ENCODE data around the gene CD33.
"Not testable (repeated sequence)": the region's sequence is repeated elsewhere in the genome, so short reads cannot be mapped to it uniquely, and the experiment has no call there.

CD33 gene

DNA sequence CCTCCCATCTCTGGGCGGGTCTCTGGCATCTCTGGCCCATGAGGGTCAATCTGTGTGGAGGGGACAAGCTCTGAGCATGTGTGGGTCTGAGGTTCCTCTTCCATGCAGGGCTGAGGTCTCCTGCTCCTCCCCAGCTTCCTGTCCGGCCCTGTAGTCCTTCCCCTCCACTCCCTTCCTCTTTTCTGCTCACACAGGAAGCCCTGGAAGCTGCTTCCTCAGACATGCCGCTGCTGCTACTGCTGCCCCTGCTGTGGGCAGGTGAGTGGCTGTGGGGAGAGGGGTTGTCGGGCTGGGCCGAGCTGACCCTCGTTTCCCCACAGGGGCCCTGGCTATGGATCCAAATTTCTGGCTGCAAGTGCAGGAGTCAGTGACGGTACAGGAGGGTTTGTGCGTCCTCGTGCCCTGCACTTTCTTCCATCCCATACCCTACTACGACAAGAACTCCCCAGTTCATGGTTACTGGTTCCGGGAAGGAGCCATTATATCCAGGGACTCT is at the start of gene CD33:
Gene CD33, plus strand, starts transcription at position 183 of the 496 bp plus-strand sequence. Its CDS starts 39 bp downstream, at position 222.
- not testable (repeated sequence) for DNase-seq (ENCODE audit: low read depth)

DNA sequence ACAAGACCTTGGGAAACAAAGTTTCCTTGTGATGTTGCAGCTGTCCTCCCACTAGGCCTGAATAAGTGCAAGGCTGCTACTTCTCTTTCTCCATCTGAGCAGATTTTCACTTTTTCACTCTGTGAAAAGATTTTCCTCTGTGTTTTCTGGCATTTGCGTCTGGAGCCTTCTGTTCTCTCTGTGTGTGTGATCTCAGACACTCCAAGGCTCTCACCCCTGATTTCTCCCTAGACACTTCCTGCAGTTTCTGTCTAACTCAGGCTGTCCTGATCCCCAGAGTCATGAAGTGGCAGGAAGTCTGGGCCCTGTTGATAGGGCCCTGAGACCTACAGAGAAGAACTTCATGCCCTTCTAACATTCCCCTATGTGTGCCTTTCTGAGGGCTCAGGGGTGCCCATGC is 45.6 kb upstream of the CD33 start:
- DNase-seq (ENCODE audit: low read depth) = no peak

- no peak for DNase-seq (ENCODE audit: low read depth)
Measured at GRCh38 chr19:51181377-51181912, 43.4 kb upstream of the CD33 start.

DNA sequence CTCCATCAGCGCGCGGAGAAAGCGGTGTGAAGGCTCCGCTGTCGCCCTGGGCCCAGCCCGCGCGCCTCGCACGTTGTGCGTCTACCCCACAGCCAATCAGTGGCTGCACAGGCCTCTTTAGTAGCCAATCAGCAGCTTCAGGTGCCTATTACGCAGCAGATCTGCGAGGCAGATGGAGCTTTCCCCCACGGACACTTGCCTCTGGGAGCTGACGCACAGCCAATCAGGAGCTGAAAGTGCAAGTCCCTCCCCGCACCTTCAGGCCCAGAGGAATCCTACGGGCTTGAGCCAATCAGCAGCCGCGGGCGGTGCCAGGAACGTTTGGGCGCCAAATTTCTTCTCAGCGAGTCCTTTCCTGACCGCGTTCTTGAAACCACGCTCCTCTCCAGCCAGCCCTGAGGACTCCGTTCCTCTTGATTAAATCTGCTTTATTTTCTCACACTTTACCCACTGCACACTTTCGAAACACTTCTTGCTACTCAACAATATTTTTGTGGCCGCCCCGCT is 42.9 kb upstream of the CD33 start:
- no peak for DNase-seq (ENCODE audit: low read depth)

- no peak for DNase-seq (ENCODE audit: low read depth)
Measured at GRCh38 chr19:51183629-51184028, 41.3 kb upstream of the CD33 start.

DNA sequence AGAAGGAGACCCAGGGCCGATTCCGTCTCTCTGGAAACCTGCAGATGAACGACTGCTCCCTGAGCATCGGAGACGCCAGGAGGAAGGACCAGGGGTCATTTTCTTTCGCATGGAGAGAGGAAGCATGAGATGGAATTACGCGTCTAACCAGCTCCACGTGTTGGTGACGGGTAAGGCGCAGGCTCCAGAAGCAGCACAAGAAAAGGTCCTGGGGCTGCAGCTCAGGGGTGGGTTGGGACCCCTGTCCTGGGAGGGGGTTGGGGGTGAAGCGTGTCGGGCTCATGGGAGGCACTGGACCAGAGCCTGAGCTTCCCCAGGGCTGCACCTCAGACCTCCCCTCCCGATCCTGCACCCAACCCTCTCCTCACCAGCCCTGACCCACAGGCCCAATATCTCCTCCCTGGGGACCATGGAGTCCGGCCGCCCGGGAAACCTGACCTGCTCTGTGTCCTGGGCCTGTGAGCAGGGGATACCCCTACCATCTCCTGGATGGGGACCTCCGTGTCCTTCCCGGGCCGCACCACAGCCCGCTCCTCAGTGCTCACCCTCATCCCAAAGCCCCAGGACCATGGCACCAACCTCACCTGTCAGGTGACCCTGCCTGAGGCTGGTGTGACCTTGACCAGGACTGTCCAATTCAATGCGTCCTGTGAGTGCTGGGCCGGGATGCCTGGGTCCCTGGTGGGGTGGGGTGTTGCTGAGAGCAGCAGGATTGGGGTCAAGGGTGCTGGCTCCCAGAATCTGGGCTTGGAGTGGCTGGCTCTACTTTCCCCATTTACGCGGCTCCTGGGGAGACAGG is 39.6 kb upstream of the CD33 start:
- DNase-seq (ENCODE audit: low read depth) = no peak

- no peak for DNase-seq (ENCODE audit: low read depth)
Measured at GRCh38 chr19:51185868-51186215, 39.0 kb upstream of the CD33 start.

GRCh38 chr19:51186323-51186722 is 38.6 kb upstream of the CD33 start:
- no peak for DNase-seq (ENCODE audit: low read depth)

GRCh38 chr19:51187395-51188226 is 37.3 kb upstream of the CD33 start:
- DNase-seq (ENCODE audit: low read depth) = no peak

GRCh38 chr19:51188227-51188559 is 36.7 kb upstream of the CD33 start:
- DNase-seq (ENCODE audit: low read depth) = no peak

GRCh38 chr19:51192689-51193088 is 32.2 kb upstream of the CD33 start:
- DNase-seq (ENCODE audit: low read depth) = no peak

DNA sequence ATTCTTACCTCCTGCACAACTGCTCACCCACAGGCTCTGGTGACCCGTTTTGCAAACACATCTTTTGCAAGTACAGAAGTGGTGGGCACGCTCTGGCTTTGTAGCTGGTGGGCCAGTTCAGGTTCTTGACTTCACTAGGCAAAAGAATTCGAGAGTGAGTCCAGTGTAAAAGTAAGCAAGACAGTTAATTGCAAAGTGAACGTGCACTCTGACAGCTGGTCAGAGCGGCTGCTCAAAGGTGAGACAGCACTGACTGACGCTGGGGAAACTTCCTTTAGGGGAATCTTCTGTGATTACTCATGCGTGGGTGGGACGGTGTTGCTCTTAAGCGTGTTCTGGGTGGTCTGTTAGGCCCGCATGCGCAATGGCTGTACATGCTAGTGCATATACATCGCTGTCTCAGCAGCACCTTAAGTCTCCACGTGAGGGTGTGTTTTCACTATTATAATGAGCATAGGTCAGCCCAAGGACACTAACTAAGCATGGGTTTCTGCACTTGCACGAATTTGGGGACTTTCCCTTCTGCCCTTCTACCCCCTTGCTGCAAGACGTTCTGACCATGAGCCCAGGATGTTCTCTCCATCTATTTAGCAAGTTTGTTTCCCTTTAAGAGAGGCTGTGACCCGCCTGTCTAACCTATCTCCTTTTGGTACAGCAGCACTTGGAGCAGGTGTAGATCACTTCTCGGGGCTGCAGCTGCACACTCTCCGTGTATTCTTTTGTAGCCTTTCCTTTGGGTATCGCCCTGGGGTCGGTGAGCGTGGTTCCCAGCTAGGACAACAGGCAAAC is 30.2 kb upstream of the CD33 start:
- no peak for DNase-seq (ENCODE audit: low read depth)

DNA sequence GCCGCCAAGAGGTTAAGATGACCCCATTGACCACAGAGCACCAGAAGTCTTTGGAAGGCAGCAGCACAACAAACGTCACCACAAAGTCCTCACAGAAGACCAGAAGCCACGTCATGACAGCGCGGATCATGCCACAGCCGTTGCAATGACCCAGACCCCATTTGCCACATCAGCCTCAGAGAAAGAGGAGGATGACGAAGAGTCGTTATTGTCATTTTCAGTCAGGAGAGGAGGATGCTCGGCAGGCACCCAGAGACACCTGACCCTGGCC is 29.6 kb upstream of the CD33 start:
- DNase-seq (ENCODE audit: low read depth) = no peak

GRCh38 chr19:51195616-51196015 is 29.3 kb upstream of the CD33 start:
- no peak for DNase-seq (ENCODE audit: low read depth)

DNA sequence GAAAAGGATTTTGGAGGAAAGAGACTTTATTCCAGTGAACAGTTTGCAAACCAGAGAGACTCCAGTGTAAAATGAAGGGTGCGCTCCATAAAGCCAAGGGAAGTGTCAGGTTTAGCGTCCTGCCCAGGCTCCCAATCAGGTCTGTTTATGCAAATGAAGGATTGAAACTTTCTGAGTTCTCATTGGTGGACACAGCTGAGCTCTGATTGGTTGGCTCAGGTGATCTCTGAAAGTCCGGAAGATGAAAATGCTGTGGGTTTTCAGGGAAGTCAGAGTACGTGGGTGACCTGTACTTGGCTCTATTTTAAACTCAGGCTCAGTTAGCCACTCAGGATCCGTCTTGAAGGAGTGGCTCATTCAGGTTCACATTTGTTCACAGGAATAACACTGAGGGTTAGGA is 28.7 kb upstream of the CD33 start:
- no peak for DNase-seq (ENCODE audit: low read depth)

DNA sequence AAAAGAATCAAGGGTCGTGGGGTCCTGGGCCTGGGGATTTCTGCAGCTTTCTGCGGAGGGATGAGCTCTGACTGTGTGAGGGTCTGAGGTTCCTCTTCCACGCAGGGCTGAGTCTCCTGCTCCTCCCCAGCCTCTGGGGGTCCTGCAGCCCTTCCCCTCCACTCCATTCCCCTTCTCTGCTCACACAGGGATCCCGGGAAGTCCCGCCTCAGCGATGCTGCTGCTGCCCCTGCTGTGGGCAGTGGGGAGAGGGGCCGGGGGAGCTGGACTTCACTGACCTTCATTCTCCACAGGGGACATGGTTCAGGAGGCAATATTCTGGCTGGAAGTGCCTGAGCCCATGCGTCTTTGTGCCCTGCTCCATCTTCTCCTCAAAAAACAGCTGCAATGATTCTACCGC is 26.2 kb upstream of the CD33 start:
- no peak for DNase-seq (ENCODE audit: low read depth)

DNA sequence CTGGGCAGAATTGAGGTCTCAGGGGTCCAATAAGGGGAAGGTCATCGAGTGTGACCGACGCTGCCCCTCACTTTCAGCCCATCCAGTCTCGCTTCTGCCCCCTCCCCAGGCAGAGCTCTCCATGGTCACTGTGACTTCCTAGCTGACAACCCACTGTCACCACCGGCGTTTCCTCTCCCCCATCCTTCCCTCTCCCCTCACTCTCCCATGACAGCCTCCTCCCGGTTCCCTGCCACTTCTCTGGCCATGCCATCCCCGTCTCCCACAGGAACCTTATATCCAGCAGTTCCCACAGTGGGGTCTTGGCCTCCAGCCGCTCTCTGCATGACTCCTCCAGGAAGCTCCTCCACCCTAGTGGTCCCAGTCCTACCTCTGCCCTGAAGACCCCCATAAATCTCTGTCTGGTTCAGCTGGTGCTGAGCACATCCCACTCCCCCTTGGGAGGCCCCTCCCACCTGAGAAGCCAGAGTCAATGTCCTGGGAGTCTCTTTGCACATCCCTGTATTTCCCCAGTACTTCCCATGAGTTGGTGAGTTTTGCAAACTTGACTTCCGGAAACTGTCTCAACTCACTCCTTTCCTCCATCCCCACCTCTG is 24.7 kb upstream of the CD33 start:
- DNase-seq (ENCODE audit: low read depth) = no peak

- DNase-seq (ENCODE audit: low read depth) = no peak
Measured at GRCh38 chr19:51201712-51202111, 23.2 kb upstream of the CD33 start.

DNA sequence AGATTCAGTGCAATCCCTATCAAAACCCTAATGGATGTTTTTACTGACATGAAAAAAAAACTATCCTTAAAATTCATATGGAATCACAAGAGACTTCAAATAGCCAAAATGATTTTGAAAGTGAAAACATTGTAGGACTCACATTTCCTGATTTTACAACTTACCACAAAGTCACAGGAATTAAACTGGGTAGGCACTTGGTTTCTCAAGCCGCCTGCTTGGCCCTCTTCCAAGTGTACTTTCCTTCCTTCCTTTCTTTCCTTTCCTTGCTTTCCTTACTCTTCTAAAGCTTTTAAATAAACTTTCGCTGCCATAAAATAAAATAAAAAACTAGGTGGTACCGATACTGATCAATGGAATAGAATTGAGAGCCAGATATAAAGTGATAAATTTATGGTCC is 21.0 kb upstream of the CD33 start:
- no peak for DNase-seq (ENCODE audit: low read depth)

DNA sequence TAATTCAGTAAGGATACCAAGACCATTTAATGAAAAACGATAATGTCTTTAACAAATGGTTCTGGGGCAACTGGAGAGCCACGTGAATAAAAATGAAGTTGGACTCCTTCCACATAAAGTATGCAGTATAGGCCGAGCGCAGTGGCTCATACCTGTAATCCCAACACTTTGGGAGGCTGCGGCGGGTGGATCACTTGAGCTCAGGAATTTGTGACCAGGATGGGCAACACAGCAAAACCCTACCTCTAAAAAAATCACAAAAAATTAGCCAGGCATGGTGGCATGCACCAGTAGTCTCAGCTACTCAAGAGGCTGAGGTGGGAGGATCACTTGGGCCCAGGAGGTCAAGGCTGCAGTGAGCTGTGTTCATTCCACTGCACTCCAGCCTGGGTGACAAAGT is 20.6 kb upstream of the CD33 start:
- no peak for DNase-seq (ENCODE audit: low read depth)

DNA sequence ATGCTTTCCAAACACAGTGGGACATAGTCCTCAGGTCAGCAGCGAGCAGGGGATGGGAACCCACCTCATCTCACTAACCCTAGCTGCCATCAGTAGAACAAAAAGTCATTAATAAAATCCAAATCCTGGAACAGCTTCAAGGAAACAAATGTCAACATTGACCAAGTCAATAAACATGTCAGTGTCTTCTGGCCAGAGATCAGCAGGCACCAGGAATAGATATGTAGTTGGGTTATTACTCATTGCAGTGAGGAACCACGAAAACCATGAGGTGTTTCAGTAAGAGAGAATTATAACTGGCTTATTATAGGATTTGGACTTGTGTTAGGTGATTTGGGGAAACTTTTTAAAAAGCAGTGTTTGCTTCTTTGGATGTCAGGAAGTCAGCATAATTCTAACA is 17.1 kb upstream of the CD33 start:
- no peak for DNase-seq (ENCODE audit: low read depth)

- DNase-seq (ENCODE audit: low read depth) = no peak
Measured at GRCh38 chr19:51210191-51210784, 14.6 kb upstream of the CD33 start.
